ENCODE measurements around the gene TVP23C. TPM values are rescaled to one million over a fixed set of nuclear protein-coding genes. Genes with fewer than 3 reads are reported as not detected.

Gene TVP23C
- total and polyA plus RNA-seq, 2 donors (not counting 3 experiments of a cell fraction or from before 2014, with no cell fraction given): 6.4 to 36.3 TPM

DNA sequence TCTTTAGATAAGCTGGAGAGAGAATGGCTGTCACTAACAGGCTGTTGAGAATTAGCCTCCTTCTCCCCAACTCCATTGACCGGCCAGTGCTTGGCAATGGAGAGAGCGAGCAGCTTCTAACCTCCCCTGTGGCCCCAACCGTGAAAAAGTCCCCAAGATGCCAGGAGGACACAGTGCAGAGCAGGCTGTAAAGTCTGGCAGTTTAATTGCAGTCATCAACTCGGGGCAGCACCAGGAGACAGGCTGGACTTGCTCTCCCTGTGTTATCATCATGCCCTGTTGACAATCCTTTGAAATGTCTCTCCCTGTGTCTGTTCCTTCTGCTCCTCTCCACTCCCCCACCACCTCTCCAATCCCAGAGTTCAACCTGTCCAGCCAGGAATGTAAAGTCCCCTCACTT, 95.2 kb downstream of the TVP23C start:
- BruUV-seq (replicated peaks): no TSS peak
- H3K36me3 ChIP-seq (ENCODE audit: control insufficient read depth in 2 of 2, extremely low read depth in 1 of 2, insufficient read depth in 2 of 2, low read length in 2 of 2): no peaks in the 10 kb centered on the region
- intact Hi-C loops (cut with micrococcal nuclease): no loop called here

More for the DNA sequence above, 95.2 kb downstream of the TVP23C start:
- no peak overlapping the region for H3K4me2 ChIP-seq (ENCODE audit: insufficient read depth, low read length)
- H3K4me1 ChIP-seq (ENCODE audit: control insufficient read depth, extremely low read depth, insufficient read depth, low read length): peaks cover 13% of the 10 kb centered on the region
- no peak overlapping the region for H3K9ac ChIP-seq (replicated peaks; ENCODE audit: extremely low read depth, insufficient read depth, low read length)
- H3K9me3 ChIP-seq (replicated peaks; ENCODE audit: control insufficient read depth, insufficient read depth, low read length): no peaks in the 10 kb centered on the region
- DNase-seq (ENCODE audit: low read depth, low spot score) (no peak), FAIRE-seq (no peak)
- H2AFZ ChIP-seq (ENCODE audit: low read depth, low read length): no peak overlapping the region
- no peaks in the 10 kb centered on the region for H3K9me1 ChIP-seq (replicated peaks; ENCODE audit: control insufficient read depth, extremely low read depth, insufficient read depth, low read length)
- H3K27me3 ChIP-seq (ENCODE audit: control insufficient read depth in 2 of 2, insufficient read depth in 2 of 2, low read length in 2 of 2): no peaks in the 10 kb centered on the region
- H3K79me2 ChIP-seq (ENCODE audit: control insufficient read depth, insufficient read depth, low read length): no peaks in the 10 kb centered on the region
- dilution Hi-C loops (cut with MboI; ENCODE audit: extremely low pct_ligation_motif_present, low sequenced_read_pairs): no loop called here
- POLR2A ChIA-PET: no interaction called here
- no peaks in the 10 kb centered on the region for H4K20me1 ChIP-seq (replicated peaks; ENCODE audit: control insufficient read depth, extremely low read depth, insufficient read depth, low read length)
- no peak overlapping the region for H3K27ac ChIP-seq (ENCODE audit: insufficient read depth, low read depth, low read length)
- no peak overlapping the region for H3K4me3 ChIP-seq (replicated peaks in 1 of 3; ENCODE audit: insufficient read depth in 1 of 3, low read depth in 1 of 3, low read length in 3 of 3)
- CTCF ChIA-PET: interaction anchor here (0.8 to 2.4 kb wide), 3 partner anchors 11 to 35 kb away, joined by 3 to 11 read pairs (median 3); no protein-coding TSS in a partner anchor
- TF ChIP-seq GATA2 (IDR thresholded peaks at IDR 0.05; ENCODE audit: insufficient read depth, insufficient read length, low read depth, low read length) (no peak), POLR2AphosphoS5 (IDR thresholded peaks at IDR 0.05; ENCODE audit: insufficient read depth, low read depth, low read length) (no peak), POLR2A (IDR thresholded peaks at IDR 0.05; ENCODE audit: low read depth, low read length) (no peak), EZH2 (IDR thresholded peaks at IDR 0.05; ENCODE audit: borderline replicate concordance, low read depth, low read length, severe bottlenecking) (no peak), JUN (IDR thresholded peaks at IDR 0.05; ENCODE audit: borderline replicate concordance, insufficient read depth, insufficient read length, low read depth) (no peak), FOS (IDR thresholded peaks at IDR 0.05; ENCODE audit: borderline replicate concordance, insufficient read depth, low read length) (no peak), MYC (IDR thresholded peaks at IDR 0.05; ENCODE audit: low read depth, low read length) (no peak)
- TF ChIP-seq, protein P1, sequence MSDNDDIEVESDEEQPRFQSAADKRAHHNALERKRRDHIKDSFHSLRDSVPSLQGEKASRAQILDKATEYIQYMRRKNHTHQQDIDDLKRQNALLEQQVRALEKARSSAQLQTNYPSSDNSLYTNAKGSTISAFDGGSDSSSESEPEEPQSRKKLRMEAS (IDR thresholded peaks at IDR 0.05; ENCODE audit: insufficient read depth, insufficient read length): no peak
- TF ChIP-seq, protein P2, sequence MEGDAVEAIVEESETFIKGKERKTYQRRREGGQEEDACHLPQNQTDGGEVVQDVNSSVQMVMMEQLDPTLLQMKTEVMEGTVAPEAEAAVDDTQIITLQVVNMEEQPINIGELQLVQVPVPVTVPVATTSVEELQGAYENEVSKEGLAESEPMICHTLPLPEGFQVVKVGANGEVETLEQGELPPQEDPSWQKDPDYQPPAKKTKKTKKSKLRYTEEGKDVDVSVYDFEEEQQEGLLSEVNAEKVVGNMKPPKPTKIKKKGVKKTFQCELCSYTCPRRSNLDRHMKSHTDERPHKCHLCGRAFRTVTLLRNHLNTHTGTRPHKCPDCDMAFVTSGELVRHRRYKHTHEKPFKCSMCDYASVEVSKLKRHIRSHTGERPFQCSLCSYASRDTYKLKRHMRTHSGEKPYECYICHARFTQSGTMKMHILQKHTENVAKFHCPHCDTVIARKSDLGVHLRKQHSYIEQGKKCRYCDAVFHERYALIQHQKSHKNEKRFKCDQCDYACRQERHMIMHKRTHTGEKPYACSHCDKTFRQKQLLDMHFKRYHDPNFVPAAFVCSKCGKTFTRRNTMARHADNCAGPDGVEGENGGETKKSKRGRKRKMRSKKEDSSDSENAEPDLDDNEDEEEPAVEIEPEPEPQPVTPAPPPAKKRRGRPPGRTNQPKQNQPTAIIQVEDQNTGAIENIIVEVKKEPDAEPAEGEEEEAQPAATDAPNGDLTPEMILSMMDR (IDR thresholded peaks at IDR 0.05; ENCODE audit: extremely low read depth in 1 of 2, insufficient read depth in 1 of 2, low read depth in 1 of 2, low read length in 2 of 2): no peak

Data from endothelial cell of umbilical vein (primary cell).